Heart right ventricle (tissue), 16 donors: ENCODE data around the gene ARID2. TPM values are rescaled to one million over a fixed set of nuclear protein-coding genes. Genes with fewer than 3 reads are reported as not detected.
A peak's percentile ranks its signal among the peaks of the same experiment; 100 is the strongest.

Experiments used
- ATAC-seq, 8 donors: fragments of 200-7000 bp; cut with Tn5 transposase; one replicate each; pipeline ENCODE4 v1.9.1; 2020; ENCODE audit warnings: mild to moderate bottlenecking in 8 of 8, moderate library complexity in 8 of 8, moderate number of reproducible peaks in 1 of 8
- DNase-seq, 2 donors: peaks; one replicate each; pipeline ENCODE4 v3.0.0-alpha.2; 2020
- H3K27ac ChIP-seq, 10 donors: fragments of 200-600 bp; sonication (generic) in 2 of 10; one replicate each; pipeline versions ENCODE4 v1.5.0 to v1.8.0; 2020 to 2022; ENCODE audit warnings: mild to moderate bottlenecking in 3 of 10
- H3K27me3 ChIP-seq, 7 donors: fragments of 200-600 bp; one replicate each; pipeline ENCODE4 v1.8.0; 2021 to 2022; ENCODE audit warnings: mild to moderate bottlenecking in 2 of 7
- H3K36me3 ChIP-seq, 9 donors: fragments of 200-600 bp; sonication (generic) in 1 of 9; one replicate each; pipeline versions ENCODE4 v1.5.0 to v1.8.0; 2020 to 2022; ENCODE audit warnings: mild to moderate bottlenecking in 2 of 9
- H3K4me1 ChIP-seq, 9 donors: fragments of 200-600 bp; sonication (generic) in 1 of 9; one replicate each; pipeline versions ENCODE4 v1.5.0 to v1.8.0; 2020 to 2022; ENCODE audit warnings: mild to moderate bottlenecking in 4 of 9
- H3K4me3 ChIP-seq, 10 donors: fragments of 200-600 bp; sonication (generic) in 2 of 10; one replicate each; pipeline versions ENCODE4 v1.5.0 to v1.8.0; 2020 to 2022; ENCODE audit warnings: mild to moderate bottlenecking in 7 of 10, moderate library complexity in 2 of 10
- H3K9me3 ChIP-seq, 11 donors: fragments of 200-600 bp in 10 of 11; sonication (generic) in 2 of 11; one replicate each; pipeline versions ENCODE4 v1.5.0 to v1.8.0; 2013 to 2022; ENCODE audit warnings: mild to moderate bottlenecking in 2 of 11, control low read depth in 1 of 11, moderate library complexity in 1 of 11
- WGBS, 2 donors: extraction: QIAGEN DNeasy Blood & Tissue Kit; methylation state at CpG; one replicate each; pipeline ENCODE4 v1.1.7; 2013; ENCODE audit warnings: inconsistent platforms in 1 of 2; 5-methylcytosine and 5-hydroxymethylcytosine counted together
- intact Hi-C, 10 donors: fragments of 100-400 bp; cut with DNase I; formaldehyde crosslinking; loops; one replicate each; pipeline versions ENCODE4 v1.11.1 to v1.14.2; 2022
- polyA plus RNA-seq, 2 donors: library from polyadenylated mRNA; stranded (reverse); fragments of 200-250 nt; gene quantifications; one replicate each; pipeline ENCODE4 v1.2.3, GENCODE V29; 2013
- total RNA-seq, 10 donors: library from RNA; stranded (reverse); fragmentation: NEBNext Ultra II Directional in 3 of 10; extraction: Animal tissue kit (Norgen Biotek cat#: 25700) in 3 of 10; gene quantifications; one replicate each; pipeline versions ENCODE4 v1.2.1 to v1.2.4, GENCODE V29; 2021 to 2023
- TF ChIP-seq, protein P1 (sequence below), 9 donors: fragments of 200-600 bp; sonication (generic) in 2 of 9; IDR thresholded peaks; one replicate each; pipeline versions ENCODE4 v1.5.0 to v1.8.0; 2021 to 2022; ENCODE audit warnings: antibody characterized with exemption in 9 of 9, mild to moderate bottlenecking in 5 of 9, moderate library complexity in 1 of 9
- donor health status: Arrhythmogenic right ventricular cardiomyopathy.
- donor health status: ischemic (EF 13 %, LVEDD 7.1; RV severe dilation, severe dysfunction).
- donor health status: healthy with polysubstance abuse.
- donor health status: DM: no; HTN: yes; CAD: no.
- donor health status: DM: no; HTN: no; CAD: no.
- donor health status: ischemic (EF 25% LVEDD 6.9; RV normal size, moderate dysfunction).
- donor health status: ischemic (EF 25% LVEDD 5.7; RV mildly dilated, moderate dysfunction).
- donor health status: healthy.
- donor health status: DM: yes; HTN: yes; CAD: no.
- donor health status: Ischemic cardiomyopathy.
- donor health status: ischemic (EF 35%, LVEDD 5.7; RV mildly dilated, moderate dysfunction).
- donor health status: nonischemic (EF 11% LVEDD 7.7; RV severe dilation, severe dysfunction).
- donor health status: DM: yes; HTN: yes; CAD: no.
- donor health status: PGD.
- donor health status: ischemic (EF 29% LVEDD 5.4; RV normal size, mild dysfunction).
- donor health status: nonischemic (EF 23%, LVEDD 6.1; RV moderate dilation, normal function).

Gene ARID2
- total and polyA plus RNA-seq, 12 donors: 3.0 to 28.8 (median 18.6) TPM

GRCh38 chr12:45816652-45817051 lies 87.1 kb downstream of the ARID2 start:
- peaks cover 0 to 4% (median 0%) of the 10 kb centered on the region in 9 donors for H3K4me1 ChIP-seq
- no peak for ATAC-seq
- H3K27ac ChIP-seq: no peak overlapping the region
- H3K27me3 ChIP-seq: no peaks in the 10 kb centered on the region
- H3K9me3 ChIP-seq: no peaks in the 10 kb centered on the region
- peaks cover 0 to 59% (median 4%) of the 10 kb centered on the region in 9 donors for H3K36me3 ChIP-seq
- intact Hi-C loops: no loop called here
- TF ChIP-seq, protein P1, sequence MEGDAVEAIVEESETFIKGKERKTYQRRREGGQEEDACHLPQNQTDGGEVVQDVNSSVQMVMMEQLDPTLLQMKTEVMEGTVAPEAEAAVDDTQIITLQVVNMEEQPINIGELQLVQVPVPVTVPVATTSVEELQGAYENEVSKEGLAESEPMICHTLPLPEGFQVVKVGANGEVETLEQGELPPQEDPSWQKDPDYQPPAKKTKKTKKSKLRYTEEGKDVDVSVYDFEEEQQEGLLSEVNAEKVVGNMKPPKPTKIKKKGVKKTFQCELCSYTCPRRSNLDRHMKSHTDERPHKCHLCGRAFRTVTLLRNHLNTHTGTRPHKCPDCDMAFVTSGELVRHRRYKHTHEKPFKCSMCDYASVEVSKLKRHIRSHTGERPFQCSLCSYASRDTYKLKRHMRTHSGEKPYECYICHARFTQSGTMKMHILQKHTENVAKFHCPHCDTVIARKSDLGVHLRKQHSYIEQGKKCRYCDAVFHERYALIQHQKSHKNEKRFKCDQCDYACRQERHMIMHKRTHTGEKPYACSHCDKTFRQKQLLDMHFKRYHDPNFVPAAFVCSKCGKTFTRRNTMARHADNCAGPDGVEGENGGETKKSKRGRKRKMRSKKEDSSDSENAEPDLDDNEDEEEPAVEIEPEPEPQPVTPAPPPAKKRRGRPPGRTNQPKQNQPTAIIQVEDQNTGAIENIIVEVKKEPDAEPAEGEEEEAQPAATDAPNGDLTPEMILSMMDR (IDR thresholded peaks at IDR 0.05): no peak
- DNase-seq: no peak
- 84 to 90% methylated on average over 1 of the region's 1 CpG for WGBS, 2 donors
- H3K4me3 ChIP-seq: no peak overlapping the region

GRCh38 chr12:45827974-45828373 lies 98.5 kb downstream of the ARID2 start:
- no peak for DNase-seq
- no peak overlapping the region for H3K4me3 ChIP-seq
- intact Hi-C loops: no loop called here
- peaks cover 0 to 11% (median 0%) of the 10 kb centered on the region in 9 donors for H3K4me1 ChIP-seq
- peaks cover 0 to 61% (median 11%) of the 10 kb centered on the region in 9 donors for H3K36me3 ChIP-seq
- no peak overlapping the region for H3K27ac ChIP-seq
- H3K9me3 ChIP-seq: peaks cover 0 to 11% (median 0%) of the 10 kb centered on the region in 11 donors
- no peak for ATAC-seq
- TF ChIP-seq, protein P1 (IDR thresholded peaks at IDR 0.05): no peak
- 81% methylated on average over 3 of the region's 3 CpGs for WGBS, 2 donors
- H3K27me3 ChIP-seq: no peaks in the 10 kb centered on the region

GRCh38 chr12:45828402-45828801 lies 98.9 kb downstream of the ARID2 start:
- Histone ChIP-seq H3K36me3 (peaks cover 0 to 57% (median 9%) of the 10 kb centered on the region in 9 donors), H3K27me3 (no peaks in the 10 kb centered on the region), H3K4me3 (no peak overlapping the region), H3K9me3 (peaks cover 0 to 11% (median 0%) of the 10 kb centered on the region in 11 donors), H3K27ac (peak overlapping the region in 1 of 10 donors; percentile 33), H3K4me1 (peaks cover 0 to 11% (median 0%) of the 10 kb centered on the region in 9 donors)
- 31 to 50% methylated on average over 2 of the region's 2 CpGs for WGBS, 2 donors
- intact Hi-C loops: no loop called here
- DNase-seq (no peak), ATAC-seq (no peak)
- TF ChIP-seq, protein P1 (IDR thresholded peaks at IDR 0.05): no peak

DNA sequence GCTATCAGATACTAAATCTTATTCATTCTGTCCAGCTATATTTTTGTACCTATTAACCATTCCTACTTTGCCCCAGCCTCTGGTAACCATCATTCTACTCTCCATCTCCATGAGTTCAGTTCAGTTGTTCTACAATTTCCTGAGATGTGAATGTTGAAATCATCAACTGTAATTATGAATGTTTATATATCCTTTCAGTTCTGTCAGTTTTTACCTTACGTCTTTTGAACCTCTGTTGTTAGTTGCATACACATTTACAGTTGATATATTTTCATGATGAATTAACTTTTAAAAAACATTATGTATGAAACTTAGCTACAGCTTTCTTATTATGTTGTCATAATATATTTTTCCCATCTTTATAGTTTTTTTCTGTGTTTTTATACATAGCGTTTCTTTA lies 102.1 kb downstream of the ARID2 start:
- peaks cover 0 to 45% (median under 1%) of the 10 kb centered on the region in 9 donors for H3K36me3 ChIP-seq
- intact Hi-C loops: no loop called here
- no peak for ATAC-seq
- no peak overlapping the region for H3K27ac ChIP-seq
- 99% methylated on average over 2 of the region's 2 CpGs for WGBS, 2 donors
- no peak overlapping the region for H3K4me3 ChIP-seq
- H3K4me1 ChIP-seq: peaks cover 0 to 11% (median 4%) of the 10 kb centered on the region in 9 donors
- no peaks in the 10 kb centered on the region for H3K27me3 ChIP-seq
- TF ChIP-seq, protein P1 (IDR thresholded peaks at IDR 0.05): no peak
- peaks cover 0 to 15% (median 0%) of the 10 kb centered on the region in 11 donors for H3K9me3 ChIP-seq
- DNase-seq: no peak
